ENCODE data around the gene SERPINA4. TPM values are rescaled to one million over a fixed set of nuclear protein-coding genes. Genes with fewer than 3 reads are reported as not detected.

Gene SERPINA4
- total RNA-seq, 1 donor from 2014 or later = not detected

DNA sequence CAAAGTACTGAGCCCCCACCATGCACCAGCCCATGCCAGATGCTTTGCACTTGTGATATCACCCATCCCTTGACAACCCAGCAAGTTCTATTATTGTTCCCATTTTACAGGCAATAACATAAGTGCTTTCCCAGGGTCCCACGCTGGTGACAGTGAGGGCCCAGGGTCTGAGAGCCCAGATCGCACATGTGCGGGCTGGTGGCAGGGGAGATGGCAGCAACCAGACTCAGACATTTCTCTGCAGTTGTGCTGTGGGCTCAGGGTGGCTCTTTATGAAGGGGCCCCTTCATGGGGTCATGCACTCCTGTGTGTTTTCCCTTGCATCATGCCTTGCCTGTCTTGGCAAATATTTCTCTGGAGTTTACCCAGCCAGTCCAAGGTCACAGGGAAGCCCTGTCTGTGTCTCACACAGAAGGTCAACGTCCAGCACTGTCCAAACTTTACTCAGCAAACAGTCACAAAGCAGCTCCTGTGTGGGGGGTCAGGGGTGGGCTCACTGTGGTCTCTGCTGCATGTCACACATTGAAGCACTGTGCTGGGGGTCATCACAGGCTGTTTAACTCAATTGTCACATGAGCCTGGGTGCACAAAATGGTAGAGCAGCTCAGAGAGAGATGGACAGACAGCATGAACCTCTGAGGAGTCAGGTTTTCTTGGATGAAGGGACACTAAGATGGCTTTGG is 32.6 kb downstream of the SERPINA4 start:
- Mint-ChIP-seq H3K27ac (ENCODE audit: unreplicated experiment) (no peak overlapping the region), H3K27me3 (ENCODE audit: unreplicated experiment) (peaks cover 7% of the 10 kb centered on the region), H3K4me3 (ENCODE audit: unreplicated experiment) (no peak overlapping the region), H3K9me3 (ENCODE audit: unreplicated experiment) (no peaks in the 10 kb centered on the region), H3K36me3 (ENCODE audit: low read depth, unreplicated experiment) (no peaks in the 10 kb centered on the region), H3K4me1 (ENCODE audit: unreplicated experiment) (peaks cover 3% of the 10 kb centered on the region)
- TF ChIP-seq, protein P1, sequence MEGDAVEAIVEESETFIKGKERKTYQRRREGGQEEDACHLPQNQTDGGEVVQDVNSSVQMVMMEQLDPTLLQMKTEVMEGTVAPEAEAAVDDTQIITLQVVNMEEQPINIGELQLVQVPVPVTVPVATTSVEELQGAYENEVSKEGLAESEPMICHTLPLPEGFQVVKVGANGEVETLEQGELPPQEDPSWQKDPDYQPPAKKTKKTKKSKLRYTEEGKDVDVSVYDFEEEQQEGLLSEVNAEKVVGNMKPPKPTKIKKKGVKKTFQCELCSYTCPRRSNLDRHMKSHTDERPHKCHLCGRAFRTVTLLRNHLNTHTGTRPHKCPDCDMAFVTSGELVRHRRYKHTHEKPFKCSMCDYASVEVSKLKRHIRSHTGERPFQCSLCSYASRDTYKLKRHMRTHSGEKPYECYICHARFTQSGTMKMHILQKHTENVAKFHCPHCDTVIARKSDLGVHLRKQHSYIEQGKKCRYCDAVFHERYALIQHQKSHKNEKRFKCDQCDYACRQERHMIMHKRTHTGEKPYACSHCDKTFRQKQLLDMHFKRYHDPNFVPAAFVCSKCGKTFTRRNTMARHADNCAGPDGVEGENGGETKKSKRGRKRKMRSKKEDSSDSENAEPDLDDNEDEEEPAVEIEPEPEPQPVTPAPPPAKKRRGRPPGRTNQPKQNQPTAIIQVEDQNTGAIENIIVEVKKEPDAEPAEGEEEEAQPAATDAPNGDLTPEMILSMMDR (IDR thresholded peaks at IDR 0.05; ENCODE audit: unreplicated experiment) = no peak
- no peak for DNase-seq (ENCODE audit: low spot score)

GRCh38 chr14:94594441-94594840 is 33.2 kb downstream of the SERPINA4 start:
- TF ChIP-seq, protein P1 (IDR thresholded peaks at IDR 0.05; ENCODE audit: unreplicated experiment) = no peak

DNA sequence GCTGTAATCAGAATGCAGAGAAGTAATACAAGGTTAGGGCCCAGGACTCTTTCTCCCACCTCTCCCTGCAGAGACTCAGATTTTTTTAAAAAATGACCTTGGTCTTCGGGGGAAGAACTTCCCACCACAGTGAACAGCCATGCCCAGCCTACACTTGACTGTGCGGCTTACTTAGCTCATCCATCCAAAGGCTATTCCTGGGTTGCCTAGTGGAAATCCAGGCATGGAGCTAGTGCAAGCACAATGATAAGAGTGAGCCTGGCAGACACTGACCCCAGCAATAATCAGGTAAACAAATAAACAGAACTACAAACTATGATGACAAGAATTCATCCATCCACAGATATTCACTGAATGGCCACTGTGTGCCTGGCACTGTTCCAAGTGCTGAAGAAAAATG is 34.7 kb downstream of the SERPINA4 start:
- TF ChIP-seq, protein P1 (IDR thresholded peaks at IDR 0.05; ENCODE audit: unreplicated experiment) = no peak
- no peak for DNase-seq (ENCODE audit: low spot score)
- Mint-ChIP-seq H3K4me3 (ENCODE audit: unreplicated experiment) (no peak overlapping the region), H3K27ac (ENCODE audit: unreplicated experiment) (no peak overlapping the region), H3K9me3 (ENCODE audit: unreplicated experiment) (no peaks in the 10 kb centered on the region), H3K4me1 (ENCODE audit: unreplicated experiment) (peaks cover 7% of the 10 kb centered on the region), H3K36me3 (ENCODE audit: low read depth, unreplicated experiment) (no peaks in the 10 kb centered on the region), H3K27me3 (ENCODE audit: unreplicated experiment) (peaks cover 7% of the 10 kb centered on the region)

More at GRCh38 chr14:94594441-94594840, 33.2 kb downstream of the SERPINA4 start:
- H3K36me3 Mint-ChIP-seq (ENCODE audit: low read depth, unreplicated experiment) = no peaks in the 10 kb centered on the region
- no peak for DNase-seq (ENCODE audit: low spot score)
- no peak overlapping the region for H3K4me3 Mint-ChIP-seq (ENCODE audit: unreplicated experiment)
- peaks cover 7% of the 10 kb centered on the region for H3K27me3 Mint-ChIP-seq (ENCODE audit: unreplicated experiment)
- H3K9me3 Mint-ChIP-seq (ENCODE audit: unreplicated experiment) = no peaks in the 10 kb centered on the region
- H3K27ac Mint-ChIP-seq (ENCODE audit: unreplicated experiment) = peak overlapping the region; percentile 28
- H3K4me1 Mint-ChIP-seq (ENCODE audit: unreplicated experiment) = peaks cover 7% of the 10 kb centered on the region

DNA sequence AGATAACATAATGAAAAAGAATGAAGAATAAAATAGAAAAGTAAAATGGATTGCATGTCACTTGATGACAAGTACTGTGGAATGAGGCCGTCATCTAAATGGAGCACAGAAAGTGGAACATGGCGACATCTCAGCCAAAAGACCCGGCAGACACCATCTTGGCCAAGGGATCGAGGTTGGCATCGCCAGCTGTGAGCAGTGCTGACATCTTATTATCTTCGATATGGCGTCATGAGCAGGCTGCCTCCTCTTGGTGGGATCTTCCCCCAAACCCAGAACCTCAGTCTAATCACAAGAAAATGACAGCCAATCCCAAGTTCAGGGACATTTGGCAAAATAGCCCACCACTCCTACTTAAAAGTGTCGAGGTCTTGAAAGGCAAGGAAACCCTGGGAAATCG is 35.1 kb downstream of the SERPINA4 start:
- H3K27ac Mint-ChIP-seq (ENCODE audit: unreplicated experiment) = no peak overlapping the region

DNA sequence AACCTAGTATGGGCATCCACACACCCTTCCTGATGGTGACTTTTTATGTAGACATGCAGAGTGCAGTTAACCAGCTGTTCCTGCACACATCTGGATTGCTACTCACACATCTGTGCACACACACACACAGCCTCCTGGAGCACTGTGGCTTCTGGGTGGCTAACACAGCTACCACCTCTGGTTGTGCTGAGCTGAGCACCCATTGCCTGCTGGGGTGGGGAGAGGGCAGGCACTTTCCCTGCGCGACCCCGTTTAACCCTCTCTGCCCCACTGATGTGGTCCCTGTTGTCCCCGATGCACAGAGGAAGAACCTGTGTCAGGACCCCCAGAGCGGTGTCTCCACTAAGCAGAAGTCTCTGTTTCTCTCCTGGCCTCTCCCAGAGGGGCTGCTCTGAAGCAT is 36.5 kb downstream of the SERPINA4 start:
- TF ChIP-seq, protein P1 (IDR thresholded peaks at IDR 0.05; ENCODE audit: unreplicated experiment) = no peak
- Mint-ChIP-seq H3K4me1 (ENCODE audit: unreplicated experiment) (peaks cover 7% of the 10 kb centered on the region), H3K36me3 (ENCODE audit: low read depth, unreplicated experiment) (no peaks in the 10 kb centered on the region), H3K9me3 (ENCODE audit: unreplicated experiment) (no peaks in the 10 kb centered on the region), H3K27me3 (ENCODE audit: unreplicated experiment) (peaks cover 5% of the 10 kb centered on the region), H3K27ac (ENCODE audit: unreplicated experiment) (no peak overlapping the region), H3K4me3 (ENCODE audit: unreplicated experiment) (no peak overlapping the region)
- DNase-seq (ENCODE audit: low spot score) = no peak

More for the DNA sequence above, 35.1 kb downstream of the SERPINA4 start:
- H3K4me3 Mint-ChIP-seq (ENCODE audit: unreplicated experiment) = no peak overlapping the region
- TF ChIP-seq, protein P1 (IDR thresholded peaks at IDR 0.05; ENCODE audit: unreplicated experiment) = no peak
- peaks cover 7% of the 10 kb centered on the region for H3K27me3 Mint-ChIP-seq (ENCODE audit: unreplicated experiment)
- H3K4me1 Mint-ChIP-seq (ENCODE audit: unreplicated experiment) = peaks cover 7% of the 10 kb centered on the region
- no peaks in the 10 kb centered on the region for H3K9me3 Mint-ChIP-seq (ENCODE audit: unreplicated experiment)
- DNase-seq (ENCODE audit: low spot score) = no peak
- H3K36me3 Mint-ChIP-seq (ENCODE audit: low read depth, unreplicated experiment) = no peaks in the 10 kb centered on the region

Data from endothelial cell (in vitro differentiated cells).